Psoas muscle (tissue), 8 donors: Measurements from ENCODE around the gene IBTK. TPM values are rescaled to one million over a fixed set of nuclear protein-coding genes. Genes with fewer than 3 reads are reported as not detected.

Experiments used
- ATAC-seq, 4 donors: fragments of 200-7000 bp; cut with Tn5 transposase; one replicate each; pipeline ENCODE4 v1.9.1; 2020; ENCODE audit warnings: moderate library complexity in 3 of 4, mild to moderate bottlenecking in 2 of 4
- DNase-seq, 2 donors: peaks; one replicate each; pipeline ENCODE4 v3.0.0-alpha.2; 2020
- H3K27ac ChIP-seq: fragments of 200-600 bp; one replicate; pipeline ENCODE4 v1.8.0; 2022
- H3K27me3 ChIP-seq, 3 donors: fragments of 200-600 bp in 1 of 3; one replicate each; pipeline versions ENCODE4 v1.6.1 to v1.8.0; 2013 to 2022; ENCODE audit warnings: low read length in 2 of 3, mild to moderate bottlenecking in 2 of 3, moderate library complexity in 1 of 3; ENCODE audit not compliant: insufficient read depth in 3 of 3
- H3K36me3 ChIP-seq, 2 donors: fragments of 200-600 bp in 1 of 2; one replicate each; pipeline versions ENCODE4 v1.6.1 to v1.8.0; 2013 to 2022; ENCODE audit warnings: low read depth in 1 of 2, mild to moderate bottlenecking in 1 of 2, moderate library complexity in 1 of 2; ENCODE audit not compliant: insufficient read depth in 1 of 2
- H3K4me1 ChIP-seq: fragments of 200-600 bp; one replicate; pipeline ENCODE4 v1.8.0; 2022
- H3K4me3 ChIP-seq: fragments of 200-600 bp; one replicate; pipeline ENCODE4 v1.8.0; 2022; ENCODE audit warnings: mild to moderate bottlenecking
- H3K9me3 ChIP-seq: fragments of 200-600 bp; one replicate; pipeline ENCODE4 v1.8.0; 2022
- CTCF ChIP-seq: fragments of 200-600 bp; IDR thresholded peaks from one replicate; pipeline ENCODE4 v1.8.0; 2022; ENCODE audit warnings: antibody characterized with exemption
- WGBS, 3 donors: extraction: QIAGEN DNeasy Blood & Tissue Kit; methylation state at CpG; one replicate each; pipeline versions ENCODE4 v1.1.6 to v1.1.7; 2013; 5-methylcytosine and 5-hydroxymethylcytosine counted together
- intact Hi-C, 2 donors: fragments of 100-400 bp; cut with DNase I; formaldehyde crosslinking; loops; one replicate each; pipeline versions ENCODE4 v1.11.0 to v1.14.2; 2022
- polyA plus RNA-seq, 3 donors: library from polyadenylated mRNA; stranded (reverse); fragments of 200-250 nt; gene quantifications; one replicate each; pipeline ENCODE4 v1.2.3, GENCODE V29; 2013
- total RNA-seq, 4 donors: library from RNA; stranded (reverse); fragmentation: NEBNext Ultra II Directional in 2 of 4; extraction: Animal tissue kit (Norgen Biotek cat#: 25700) in 2 of 4; gene quantifications; one replicate each; pipeline versions ENCODE4 v1.2.1 to v1.2.4, GENCODE V29; 2021 to 2023
- donor health status: healthy with polysubstance abuse.
- donor health status: DM: no; HTN: no; CAD: no; lungs with moderate emphysema.
- donor health status: Bipolar disorder and iron deficiency.
- donor health status: healthy.
- donor health status: DM: yes; HTN: yes; CAD: no.
- donor health status: DM: no; HTN: no; CAD: no.
- donor health status: DM: no; HTN: no; CAD: no.
- donor health status: DM: yes; HTN: yes; CAD: no.

IBTK gene
- total and polyA plus RNA-seq, 7 donors, result 23.8 to 42.8 (median 29.4) TPM

DNA sequence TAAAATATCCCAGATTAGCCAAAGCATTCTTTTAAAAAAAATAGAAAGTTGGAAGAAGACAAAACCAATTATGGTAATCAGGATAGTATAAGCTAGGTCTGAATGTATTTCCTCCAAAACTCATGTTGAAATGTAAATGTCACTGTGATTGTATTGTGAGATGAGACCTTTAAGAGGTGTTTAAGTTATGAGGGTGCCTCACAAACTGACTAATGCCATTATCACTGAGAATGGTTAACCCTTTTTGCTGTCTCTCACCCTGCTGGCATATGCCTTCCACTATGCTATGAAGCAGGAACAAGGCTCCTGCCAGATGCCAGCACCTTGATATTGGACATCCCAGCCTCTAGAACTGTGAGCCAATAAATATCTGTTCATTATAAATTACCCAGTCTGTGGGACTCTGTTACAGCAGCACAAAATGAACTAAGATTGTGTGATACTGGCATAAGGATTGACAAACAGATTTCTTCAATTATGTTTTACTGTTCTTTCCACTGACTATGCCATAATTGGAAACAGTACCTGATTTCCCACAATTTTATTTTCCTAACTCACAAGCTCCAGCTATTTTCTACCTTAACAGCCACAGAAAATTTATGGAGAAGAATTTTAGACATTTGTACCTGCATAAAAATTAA lies 63.8 kb downstream of the IBTK start:
- peaks cover 8 to 83% of the 10 kb centered on the region in 2 donors for H3K36me3 ChIP-seq
- ATAC-seq (no peak), DNase-seq (no peak)
- H3K9me3 ChIP-seq, result no peaks in the 10 kb centered on the region
- no peaks in the 10 kb centered on the region for H3K4me1 ChIP-seq
- no peak for TF ChIP-seq CTCF
- H3K27me3 ChIP-seq, result no peaks in the 10 kb centered on the region
- H3K4me3 ChIP-seq, result no peak overlapping the region
- H3K27ac ChIP-seq, result no peak overlapping the region
- intact Hi-C loops, result no loop called here

GRCh38 chr6:82182756-82183155 lies 64.8 kb downstream of the IBTK start:
- no peaks in the 10 kb centered on the region for H3K4me1 ChIP-seq
- no peak for ATAC-seq
- no peaks in the 10 kb centered on the region for H3K27me3 ChIP-seq
- H3K36me3 ChIP-seq, result peaks cover 9 to 73% of the 10 kb centered on the region in 2 donors
- DNase-seq, result no peak
- H3K27ac ChIP-seq, result no peak overlapping the region
- intact Hi-C loops, result no loop called here
- no peaks in the 10 kb centered on the region for H3K9me3 ChIP-seq
- TF ChIP-seq CTCF, result no peak
- H3K4me3 ChIP-seq, result no peak overlapping the region
- WGBS, 3 donors, result 66 to 79% (median 68%) methylated on average over 1 of the region's 1 CpG

GRCh38 chr6:82179415-82179814 lies 68.1 kb downstream of the IBTK start:
- no peak overlapping the region for H3K4me3 ChIP-seq
- no peak for TF ChIP-seq CTCF
- no peak for DNase-seq
- no peak for ATAC-seq
- peaks cover 6 to 72% of the 10 kb centered on the region in 2 donors for H3K36me3 ChIP-seq
- H3K4me1 ChIP-seq, result no peaks in the 10 kb centered on the region
- WGBS, 3 donors, result 93 to 95% (median 94%) methylated on average over 4 of the region's 4 CpGs
- no peaks in the 10 kb centered on the region for H3K9me3 ChIP-seq
- no peaks in the 10 kb centered on the region for H3K27me3 ChIP-seq
- no peak overlapping the region for H3K27ac ChIP-seq
- intact Hi-C loops, result no loop called here

- Histone ChIP-seq H3K9me3 (no peaks in the 10 kb centered on the region), H3K4me1 (no peaks in the 10 kb centered on the region), H3K27me3 (no peaks in the 10 kb centered on the region), H3K27ac (no peak overlapping the region), H3K36me3 (peaks cover 5 to 72% of the 10 kb centered on the region in 2 donors), H3K4me3 (no peak overlapping the region)
- ATAC-seq, result no peak
- no peak for DNase-seq
- intact Hi-C loops, result no loop called here
- no peak for TF ChIP-seq CTCF
- 41 to 75% (median 42%) methylated on average over 1 of the region's 1 CpG for WGBS, 3 donors
Observed at GRCh38 chr6:82178759-82179112, 68.8 kb downstream of the IBTK start.
